HepG2 (cell line): Measurements from ENCODE around the gene SPHK2. TPM values are rescaled to one million over a fixed set of nuclear protein-coding genes. Genes with fewer than 3 reads are reported as not detected.

Experiments used
- HMGXB4 ChIP-seq, 2 experiments: sonication (generic) in 1 of 2; formaldehyde crosslinking in 1 of 2; IDR thresholded peaks; 2 replicates each; pipeline versions ENCODE4 v1.4.0 to v1.6.1; 2018 to 2020; ENCODE audit warnings: missing genetic modification reagents in 2 of 2, borderline replicate concordance in 1 of 2, low read depth in 1 of 2, mild to moderate bottlenecking in 1 of 2, missing biosample characterization in 1 of 2
- KMT2B ChIP-seq: IDR thresholded peaks from 2 replicates; pipeline ENCODE4 v1.6.1; 2016; ENCODE audit warnings: missing genetic modification reagents, missing compliant biosample characterization
- PPARG ChIP-seq: conservative IDR thresholded peaks from 2 replicates; pipeline ENCODE4 v1.6.1; 2016; ENCODE audit warnings: missing biosample characterization, missing genetic modification reagents
- PTBP1 ChIP-seq: fragments of 200-400 bp; formaldehyde crosslinking; IDR thresholded peaks from 2 replicates; pipeline ENCODE4 v1.6.1; 2018; ENCODE audit warnings: low read length, low read depth; ENCODE audit not compliant: poor library complexity, severe bottlenecking
- THAP9 ChIP-seq: sonication (generic); formaldehyde crosslinking; IDR thresholded peaks from 2 replicates; pipeline ENCODE4; 2020; ENCODE audit warnings: missing genetic modification reagents, mild to moderate bottlenecking, borderline replicate concordance
- ZMYM3 ChIP-seq: sonication (generic); formaldehyde crosslinking; IDR thresholded peaks from 2 replicates; pipeline ENCODE4 v1.5.1; 2020; ENCODE audit warnings: mild to moderate bottlenecking, missing genetic modification reagents
- ZNF549 ChIP-seq: sonication (generic); formaldehyde crosslinking; IDR thresholded peaks from 2 replicates; pipeline ENCODE4 v1.5.0; 2020; ENCODE audit warnings: missing genetic modification reagents
- ZNF768 ChIP-seq: sonication (generic); formaldehyde crosslinking; IDR thresholded peaks from 2 replicates; pipeline ENCODE4 v1.4.0; 2020; ENCODE audit warnings: missing genetic modification reagents
- ZNF777 ChIP-seq: sonication (generic); formaldehyde crosslinking; IDR thresholded peaks from 2 replicates; pipeline ENCODE4 v1.4.0; 2020; ENCODE audit warnings: missing genetic modification reagents
- polyA plus RNA-seq, 8 experiments: library from polyadenylated mRNA; depleted of rRNA in 3 of 8; stranded (reverse) in 7 of 8; unstranded in 1 of 8; fragments of >200 nt; fragmentation: Illumina TruSeq in 4 of 8; extraction: Trizol in 4 of 8; gene quantifications; 2 replicates each; pipeline versions ENCODE4 v1.2.1 to v1.2.3, GENCODE V29; 2011 to 2016; ENCODE audit warnings: low read depth in 4 of 8, missing spikeins in 1 of 8, mixed read lengths in 1 of 8; ENCODE audit not compliant: insufficient read depth in 1 of 8
- total RNA-seq, 5 experiments: library from RNA; depleted of rRNA; stranded (reverse); fragments of >200 nt; fragmentation: Illumina TruSeq; extraction: Trizol; gene quantifications; 2 replicates each; pipeline ENCODE4 v1.2.3, GENCODE V29; 2016; ENCODE audit warnings: low read depth in 1 of 5
- TF ChIP-seq, protein P1 (sequence below): sonication (generic); formaldehyde crosslinking; IDR thresholded peaks from 2 replicates; pipeline ENCODE4 v1.4.0; 2020; ENCODE audit warnings: missing genetic modification reagents
- TF ChIP-seq, protein P2 (sequence below): sonication (generic); formaldehyde crosslinking; IDR thresholded peaks from 2 replicates; pipeline ENCODE4 v1.4.0; 2020; ENCODE audit warnings: missing genetic modification reagents
- TF ChIP-seq, protein P3 (sequence below): sonication (generic); formaldehyde crosslinking; conservative IDR thresholded peaks from 2 replicates; pipeline ENCODE4 v1.4.0; 2020; ENCODE audit warnings: missing genetic modification reagents
- TF ChIP-seq, protein P4 (sequence below): sonication (generic); formaldehyde crosslinking; IDR thresholded peaks from 2 replicates; pipeline ENCODE4 v1.4.0; 2020; ENCODE audit warnings: missing genetic modification reagents

SPHK2 gene
- total and polyA plus RNA-seq, 2 of the 13 experiments (the other 11 are each of a cell fraction or from before 2014, with no cell fraction given) = 2.9 to 14.4 TPM

DNA sequence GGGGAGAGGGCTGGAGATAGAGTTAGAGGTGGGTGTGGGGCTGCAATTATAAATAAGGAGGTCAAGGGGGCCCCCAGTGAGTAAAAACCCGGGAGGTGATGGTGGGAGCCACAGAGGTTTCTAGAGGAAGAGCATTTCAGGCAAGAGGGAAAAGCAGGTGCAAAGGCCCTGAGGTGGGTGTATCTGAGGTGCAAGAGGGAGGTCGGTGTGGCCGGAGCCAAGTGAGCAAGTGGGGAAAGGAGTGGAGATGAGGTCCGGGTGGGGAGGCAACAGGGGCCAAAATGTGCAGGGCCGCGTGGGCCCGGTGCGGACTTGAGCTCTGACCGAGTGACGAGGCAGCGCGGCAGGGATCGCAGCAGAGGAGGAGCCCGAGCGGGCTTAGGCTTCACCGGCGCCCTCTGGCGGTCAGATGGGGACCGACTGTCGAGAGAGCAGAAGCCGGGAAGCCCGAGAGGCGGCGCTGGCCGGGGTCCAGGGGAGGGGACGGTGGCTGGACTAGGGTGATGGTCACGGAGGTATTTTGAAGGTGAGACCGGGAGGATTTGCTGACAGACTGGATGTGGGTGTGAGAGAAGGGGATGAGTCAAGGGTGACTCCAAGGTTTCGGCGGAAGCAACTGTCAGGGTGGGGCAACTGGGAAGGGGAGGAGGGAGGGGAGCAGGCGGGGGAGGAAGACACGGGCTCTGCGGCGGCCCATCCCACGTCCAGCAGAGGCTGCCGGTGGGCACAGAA, 30.5 kb upstream of the SPHK2 start (continued):
- TF ChIP-seq, protein P1, sequence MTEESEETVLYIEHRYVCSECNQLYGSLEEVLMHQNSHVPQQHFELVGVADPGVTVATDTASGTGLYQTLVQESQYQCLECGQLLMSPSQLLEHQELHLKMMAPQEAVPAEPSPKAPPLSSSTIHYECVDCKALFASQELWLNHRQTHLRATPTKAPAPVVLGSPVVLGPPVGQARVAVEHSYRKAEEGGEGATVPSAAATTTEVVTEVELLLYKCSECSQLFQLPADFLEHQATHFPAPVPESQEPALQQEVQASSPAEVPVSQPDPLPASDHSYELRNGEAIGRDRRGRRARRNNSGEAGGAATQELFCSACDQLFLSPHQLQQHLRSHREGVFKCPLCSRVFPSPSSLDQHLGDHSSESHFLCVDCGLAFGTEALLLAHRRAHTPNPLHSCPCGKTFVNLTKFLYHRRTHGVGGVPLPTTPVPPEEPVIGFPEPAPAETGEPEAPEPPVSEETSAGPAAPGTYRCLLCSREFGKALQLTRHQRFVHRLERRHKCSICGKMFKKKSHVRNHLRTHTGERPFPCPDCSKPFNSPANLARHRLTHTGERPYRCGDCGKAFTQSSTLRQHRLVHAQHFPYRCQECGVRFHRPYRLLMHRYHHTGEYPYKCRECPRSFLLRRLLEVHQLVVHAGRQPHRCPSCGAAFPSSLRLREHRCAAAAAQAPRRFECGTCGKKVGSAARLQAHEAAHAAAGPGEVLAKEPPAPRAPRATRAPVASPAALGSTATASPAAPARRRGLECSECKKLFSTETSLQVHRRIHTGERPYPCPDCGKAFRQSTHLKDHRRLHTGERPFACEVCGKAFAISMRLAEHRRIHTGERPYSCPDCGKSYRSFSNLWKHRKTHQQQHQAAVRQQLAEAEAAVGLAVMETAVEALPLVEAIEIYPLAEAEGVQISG (CRISPR knock-in tag) = peak; percentile 46; the same call in 1 of the 2 replicates
- TF ChIP-seq PTBP1 (peak; percentile 82), THAP9 (peak; percentile 27; the same call in 1 of the 2 replicates), PPARG (CRISPR knock-in tag) (no peak), ZNF768 (CRISPR knock-in tag) (peak; percentile 61; the same call in 1 of the 2 replicates), ZNF549 (CRISPR knock-in tag) (no peak), KMT2B (0 out of 2 replicates have a peak, but pooled peaks have one; percentile 31), ZNF777 (no peak), HMGXB4 (CRISPR knock-in tag; IDR thresholded peaks at IDR 0.05; ENCODE audit: borderline replicate concordance in 1 of 2, low read depth in 1 of 2) (peak; percentile 86 to 90; a peak in 3 of 4 replicates), ZMYM3 (CRISPR knock-in tag) (peak; percentile 99)
- TF ChIP-seq, protein P2, sequence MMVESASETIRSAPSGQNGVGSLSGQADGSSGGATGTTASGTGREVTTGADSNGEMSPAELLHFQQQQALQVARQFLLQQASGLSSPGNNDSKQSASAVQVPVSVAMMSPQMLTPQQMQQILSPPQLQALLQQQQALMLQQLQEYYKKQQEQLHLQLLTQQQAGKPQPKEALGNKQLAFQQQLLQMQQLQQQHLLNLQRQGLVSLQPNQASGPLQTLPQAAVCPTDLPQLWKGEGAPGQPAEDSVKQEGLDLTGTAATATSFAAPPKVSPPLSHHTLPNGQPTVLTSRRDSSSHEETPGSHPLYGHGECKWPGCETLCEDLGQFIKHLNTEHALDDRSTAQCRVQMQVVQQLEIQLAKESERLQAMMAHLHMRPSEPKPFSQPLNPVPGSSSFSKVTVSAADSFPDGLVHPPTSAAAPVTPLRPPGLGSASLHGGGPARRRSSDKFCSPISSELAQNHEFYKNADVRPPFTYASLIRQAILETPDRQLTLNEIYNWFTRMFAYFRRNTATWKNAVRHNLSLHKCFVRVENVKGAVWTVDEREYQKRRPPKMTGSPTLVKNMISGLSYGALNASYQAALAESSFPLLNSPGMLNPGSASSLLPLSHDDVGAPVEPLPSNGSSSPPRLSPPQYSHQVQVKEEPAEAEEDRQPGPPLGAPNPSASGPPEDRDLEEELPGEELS (CRISPR knock-in tag) = peak; percentile 14; the same call in 1 of the 2 replicates
- TF ChIP-seq, protein P3, sequence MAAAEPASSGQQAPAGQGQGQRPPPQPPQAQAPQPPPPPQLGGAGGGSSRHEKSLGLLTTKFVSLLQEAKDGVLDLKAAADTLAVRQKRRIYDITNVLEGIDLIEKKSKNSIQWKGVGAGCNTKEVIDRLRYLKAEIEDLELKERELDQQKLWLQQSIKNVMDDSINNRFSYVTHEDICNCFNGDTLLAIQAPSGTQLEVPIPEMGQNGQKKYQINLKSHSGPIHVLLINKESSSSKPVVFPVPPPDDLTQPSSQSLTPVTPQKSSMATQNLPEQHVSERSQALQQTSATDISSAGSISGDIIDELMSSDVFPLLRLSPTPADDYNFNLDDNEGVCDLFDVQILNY (CRISPR knock-in tag) = no peak
- TF ChIP-seq, protein P4, sequence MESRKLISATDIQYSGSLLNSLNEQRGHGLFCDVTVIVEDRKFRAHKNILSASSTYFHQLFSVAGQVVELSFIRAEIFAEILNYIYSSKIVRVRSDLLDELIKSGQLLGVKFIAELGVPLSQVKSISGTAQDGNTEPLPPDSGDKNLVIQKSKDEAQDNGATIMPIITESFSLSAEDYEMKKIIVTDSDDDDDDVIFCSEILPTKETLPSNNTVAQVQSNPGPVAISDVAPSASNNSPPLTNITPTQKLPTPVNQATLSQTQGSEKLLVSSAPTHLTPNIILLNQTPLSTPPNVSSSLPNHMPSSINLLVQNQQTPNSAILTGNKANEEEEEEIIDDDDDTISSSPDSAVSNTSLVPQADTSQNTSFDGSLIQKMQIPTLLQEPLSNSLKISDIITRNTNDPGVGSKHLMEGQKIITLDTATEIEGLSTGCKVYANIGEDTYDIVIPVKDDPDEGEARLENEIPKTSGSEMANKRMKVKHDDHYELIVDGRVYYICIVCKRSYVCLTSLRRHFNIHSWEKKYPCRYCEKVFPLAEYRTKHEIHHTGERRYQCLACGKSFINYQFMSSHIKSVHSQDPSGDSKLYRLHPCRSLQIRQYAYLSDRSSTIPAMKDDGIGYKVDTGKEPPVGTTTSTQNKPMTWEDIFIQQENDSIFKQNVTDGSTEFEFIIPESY = peak; percentile 33; the same call in 1 of the 2 replicates
